ENCODE data around the gene MYLK4. TPM values are rescaled to one million over a fixed set of nuclear protein-coding genes. Genes with fewer than 3 reads are reported as not detected.

The MYLK4 gene
- total RNA-seq = 9.9 TPM

DNA sequence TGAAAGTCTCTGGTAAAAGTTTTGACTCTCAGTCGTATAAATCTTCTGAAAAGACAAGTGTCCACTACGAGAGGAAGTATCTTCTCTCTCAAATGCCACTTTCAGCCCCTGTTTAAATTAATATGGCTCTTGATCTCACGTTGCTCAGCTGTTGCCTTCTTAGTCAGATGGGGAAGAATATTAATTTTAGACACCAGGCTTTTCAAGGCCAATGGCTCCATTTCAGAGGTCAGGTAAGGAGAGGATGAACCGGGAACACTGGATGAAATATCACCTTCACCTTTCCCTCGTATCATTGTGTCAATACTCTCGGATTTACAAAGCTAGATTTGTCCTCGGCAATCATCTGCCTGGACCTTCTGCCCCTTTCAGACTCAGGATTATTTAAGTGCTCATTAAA lies at the start of gene MYLK4:
Gene MYLK4, minus strand, starts transcription at position 91 of the 400 bp plus-strand sequence. CDS start 1,628 bp downstream, outside the sequence.

GRCh38 chr6:2765166-2765895 lies 14.6 kb upstream of the MYLK4 start, which contains the start of gene WRNIP1:
Gene WRNIP1, plus strand, starts transcription at chr6:2765393. Its CDS starts 230 bp downstream, at chr6:2765623.

Other genes starting within 250 kb of the MYLK4 start
- 82.3 TPM for gene WRNIP1, start 14.5 kb upstream of the MYLK4 start, total RNA-seq
- gene SERPINB1, start 90.9 kb upstream of the MYLK4 start, total RNA-seq = 25.7 TPM
- 12.8 TPM for gene SERPINB9, start 152.4 kb upstream of the MYLK4 start, total RNA-seq
- gene SERPINB6, start 220.6 kb upstream of the MYLK4 start, total RNA-seq = 87.5 TPM
- gene NQO2, start 249.0 kb upstream of the MYLK4 start, total RNA-seq = 9.5 TPM